WTC11 (cell line): ENCODE data around the gene NAA60. TPM values are rescaled to one million over a fixed set of nuclear protein-coding genes. Genes with fewer than 3 reads are reported as not detected.

Experiments used
- ATAC-seq: fragments of 200-7000 bp; cut with Tn5 transposase; 2 replicates; pipeline ENCODE4 v1.10.0; 2021; ENCODE audit warnings: mild to moderate bottlenecking, moderate library complexity
- CTCF ChIA-PET: fragments of 300-600 bp; sonication (Branson Sonifier 250); formaldehyde crosslinking; loops from one replicate; lab custom pipeline; 2021; ENCODE audit warnings: antibody characterized with exemption; lab: Charles Lee
- POLR2A ChIA-PET: fragments of 350-600 bp; sonication (Branson Sonifier 250); formaldehyde crosslinking; loops from one replicate; lab custom pipeline; 2021; ENCODE audit warnings: antibody characterized with exemption; lab: Charles Lee
- DNase-seq: peaks from one replicate; pipeline ENCODE4 v3.0.0; 2021; ENCODE audit warnings: low spot score
- H3K27ac Mint-ChIP-seq: 2 replicates; pipeline ENCODE4 v1.8.0; 2021; ENCODE audit warnings: mixed read lengths
- H3K27me3 Mint-ChIP-seq: 2 replicates; pipeline ENCODE4 v1.8.0; 2021; ENCODE audit warnings: low read depth, mild to moderate bottlenecking, moderate library complexity, mixed read lengths
- H3K36me3 Mint-ChIP-seq: 2 replicates; pipeline ENCODE4 v1.8.0; 2021; ENCODE audit warnings: mixed read lengths
- H3K4me1 Mint-ChIP-seq: 2 replicates; pipeline ENCODE4 v1.8.0; 2022; ENCODE audit warnings: mixed read lengths
- H3K4me3 Mint-ChIP-seq: 2 replicates; pipeline ENCODE4 v1.8.0; 2021; ENCODE audit warnings: mild to moderate bottlenecking, moderate library complexity, mixed read lengths
- H3K9me3 Mint-ChIP-seq: 2 replicates; pipeline ENCODE4 v1.8.0; 2021; ENCODE audit warnings: mixed read lengths
- ATF1 ChIP-seq: sonication (generic); formaldehyde crosslinking; IDR thresholded peaks from 2 replicates; pipeline ENCODE4 v1.8.1; 2023; ENCODE audit warnings: mild to moderate bottlenecking, moderate library complexity, missing genetic modification reagents
- CREM ChIP-seq: sonication (generic); formaldehyde crosslinking; IDR thresholded peaks from 2 replicates; pipeline ENCODE4 v1.8.1; 2022; ENCODE audit warnings: mild to moderate bottlenecking, missing genetic modification reagents, moderate library complexity
- CTCF ChIP-seq: fragments of 200-600 bp; IDR thresholded peaks from 2 replicates; pipeline ENCODE4 v1.8.0; 2022; ENCODE audit warnings: antibody characterized with exemption
- ESRRA ChIP-seq: sonication (generic); formaldehyde crosslinking; IDR thresholded peaks from 2 replicates; pipeline ENCODE4 v1.8.1; 2022; ENCODE audit warnings: mild to moderate bottlenecking, missing genetic modification reagents, borderline replicate concordance
- GRHL2 ChIP-seq: fragments of 250-450 bp; sonication (Bioruptor Pico); IDR thresholded peaks from 2 replicates; pipeline ENCODE4 v1.8.0; 2022; ENCODE audit warnings: mild to moderate bottlenecking, moderate library complexity; ENCODE audit not compliant: insufficient replicate concordance, severe bottlenecking
- GTF2I ChIP-seq: fragments of 250-450 bp; sonication (Bioruptor Pico); conservative IDR thresholded peaks from 2 replicates; pipeline ENCODE4 v1.4.0; 2021; ENCODE audit warnings: mild to moderate bottlenecking
- HMGXB4 ChIP-seq: sonication (generic); formaldehyde crosslinking; IDR thresholded peaks from 2 replicates; pipeline ENCODE4 v1.8.1; 2023; ENCODE audit warnings: mild to moderate bottlenecking, moderate library complexity, missing genetic modification reagents
- IRF2 ChIP-seq: sonication (generic); formaldehyde crosslinking; IDR thresholded peaks from 2 replicates; pipeline ENCODE4 v1.8.0; 2022; ENCODE audit warnings: low read depth, missing genetic modification reagents, borderline replicate concordance
- JAZF1 ChIP-seq: fragments of 250-450 bp; sonication (Bioruptor Pico); IDR thresholded peaks from 2 replicates; pipeline ENCODE4 v1.9.0; 2021; ENCODE audit warnings: moderate library complexity, mild to moderate bottlenecking, inconsistent platforms
- MLX ChIP-seq: sonication (generic); formaldehyde crosslinking; IDR thresholded peaks from 2 replicates; pipeline ENCODE4 v1.8.1; 2023; ENCODE audit warnings: mild to moderate bottlenecking, missing genetic modification reagents, moderate library complexity
- MYBL2 ChIP-seq: sonication (generic); formaldehyde crosslinking; IDR thresholded peaks from 2 replicates; pipeline ENCODE4 v1.8.1; 2023; ENCODE audit warnings: mild to moderate bottlenecking, moderate library complexity, missing genetic modification reagents
- NFE2L1 ChIP-seq: sonication (generic); formaldehyde crosslinking; IDR thresholded peaks from 2 replicates; pipeline ENCODE4 v1.8.1; 2023; ENCODE audit warnings: missing genetic modification reagents
- NR3C1 ChIP-seq: sonication (generic); formaldehyde crosslinking; conservative IDR thresholded peaks from 2 replicates; pipeline ENCODE4 v1.8.1; 2023; ENCODE audit warnings: low read depth, mild to moderate bottlenecking, missing genetic modification reagents
- SOX15 ChIP-seq: fragments of 250-450 bp; sonication (Bioruptor Pico); IDR thresholded peaks from 2 replicates; pipeline ENCODE4 v1.9.0; 2021; ENCODE audit warnings: mild to moderate bottlenecking
- ZNF396 ChIP-seq: fragments of 250-450 bp; sonication (Bioruptor Pico); IDR thresholded peaks from 2 replicates; pipeline ENCODE4 v1.8.0; 2021; ENCODE audit warnings: mild to moderate bottlenecking, moderate library complexity, borderline replicate concordance
- ZNF423 ChIP-seq: fragments of 250-450 bp; sonication (Bioruptor Pico); IDR thresholded peaks from 2 replicates; pipeline ENCODE4 v2.1.2; 2022; ENCODE audit warnings: mild to moderate bottlenecking, moderate library complexity
- ZNF512 ChIP-seq: sonication (generic); formaldehyde crosslinking; IDR thresholded peaks from 2 replicates; pipeline ENCODE4 v1.8.1; 2022; ENCODE audit warnings: missing genetic modification reagents, borderline replicate concordance
- ZSCAN18 ChIP-seq: fragments of 250-450 bp; sonication (Bioruptor Pico); IDR thresholded peaks from 2 replicates; pipeline ENCODE4 v2.1.2; 2022; ENCODE audit warnings: mild to moderate bottlenecking, moderate library complexity
- total RNA-seq: library from RNA; stranded (reverse); gene quantifications from 3 replicates; pipeline ENCODE4 v1.2.3, GENCODE V29; 2021

Gene NAA60
- total RNA-seq, 1 experiment from 2014 or later, result 50.3 TPM

GRCh38 chr16:3509470-3509928 is 66.0 kb downstream of the NAA60 start:
- CTCF ChIA-PET, result no interaction called here
- no peaks in the 10 kb centered on the region for H3K9me3 Mint-ChIP-seq
- POLR2A ChIA-PET, result no interaction called here
- no peak overlapping the region for H3K4me3 Mint-ChIP-seq
- H3K27me3 Mint-ChIP-seq, result no peaks in the 10 kb centered on the region
- H3K4me1 Mint-ChIP-seq, result no peaks in the 10 kb centered on the region
- no peak for DNase-seq
- no peak for TF ChIP-seq ZSCAN18 (CRISPR knock-in tag)
- TF ChIP-seq GRHL2 (CRISPR knock-in tag), result no peak
- TF ChIP-seq ZNF423 (CRISPR knock-in tag), result no peak
- TF ChIP-seq, all 79 proteins: peak for 0
- no peak for ATAC-seq
- Mint-ChIP-seq H3K36me3 (peaks cover 39% of the 10 kb centered on the region), H3K27ac (no peak overlapping the region)

- Mint-ChIP-seq H3K27me3 (no peaks in the 10 kb centered on the region), H3K36me3 (peaks cover 34% of the 10 kb centered on the region), H3K4me3 (no peak overlapping the region), H3K27ac (no peak overlapping the region), H3K9me3 (no peaks in the 10 kb centered on the region), H3K4me1 (no peaks in the 10 kb centered on the region)
- CTCF ChIA-PET, result no interaction called here
- DNase-seq (no peak), ATAC-seq (no peak)
- POLR2A ChIA-PET, result no interaction called here
- TF ChIP-seq CREM (CRISPR knock-in tag) (no peak), ATF1 (CRISPR knock-in tag) (no peak), ZNF396 (CRISPR knock-in tag) (no peak), IRF2 (CRISPR knock-in tag) (no peak), MLX (no peak), NR3C1 (no peak), SOX15 (CRISPR knock-in tag) (no peak), ZNF512 (no peak), ESRRA (no peak), JAZF1 (CRISPR knock-in tag) (no peak), MYBL2 (CRISPR knock-in tag) (no peak), NFE2L1 (CRISPR knock-in tag) (no peak), GTF2I (no peak), HMGXB4 (CRISPR knock-in tag) (no peak), CTCF (no peak)
Measured at GRCh38 chr16:3510416-3510815, 66.9 kb downstream of the NAA60 start.
